Gastrocnemius medialis (tissue), 4 donors: ENCODE results near the gene DNAH3. TPM values are rescaled to one million over a fixed set of nuclear protein-coding genes. Genes with fewer than 3 reads are reported as not detected.
"Not testable (repeated sequence)": the region's sequence is repeated elsewhere in the genome, so short reads cannot be mapped to it uniquely, and the experiment has no call there.

Experiments used
- ATAC-seq, 2 donors: fragments of 150-250 bp; one replicate each; pipeline ENCODE4 v1.9.1; 2016
- DNase-seq, 2 donors: peaks; one replicate each; pipeline ENCODE4 v3.0.0-alpha.2; 2019
- H3K27ac ChIP-seq, 4 donors: fragments of 200-600 bp; sonication (generic); 1 replicate in 1 of 4; 2 replicates in 3 of 4; pipeline ENCODE4 v1.5.1; 2016 to 2018; ENCODE audit warnings: mild to moderate bottlenecking in 2 of 4, moderate library complexity in 1 of 4
- H3K27me3 ChIP-seq, 3 donors: fragments of 200-600 bp; sonication (generic) in 2 of 3; 1 replicate in 1 of 3; 2 replicates in 2 of 3; pipeline versions ENCODE4 v1.5.1 to v1.6.0; 2016 to 2019; ENCODE audit warnings: mild to moderate bottlenecking in 1 of 3, moderate library complexity in 1 of 3
- H3K36me3 ChIP-seq, 2 donors: fragments of 200-600 bp; sonication (generic) in 1 of 2; one replicate each; pipeline ENCODE4 v1.5.1; 2017 to 2018
- H3K4me1 ChIP-seq, 2 donors: fragments of 200-600 bp; sonication (generic) in 1 of 2; one replicate each; pipeline ENCODE4 v1.5.1; 2016 to 2017; ENCODE audit warnings: mild to moderate bottlenecking in 2 of 2
- H3K4me3 ChIP-seq, 4 donors: fragments of 200-600 bp; sonication (generic) in 3 of 4; 1 replicate in 1 of 4; 2 replicates in 3 of 4; pipeline ENCODE4 v1.5.1; 2016 to 2019; ENCODE audit warnings: mild to moderate bottlenecking in 2 of 4
- H3K9me3 ChIP-seq, 3 donors: fragments of 200-600 bp; sonication (generic) in 2 of 3; 1 replicate in 1 of 3; 2 replicates in 2 of 3; pipeline ENCODE4 v1.5.1; 2016 to 2019
- POLR2A ChIP-seq, 2 donors: fragments of 450-650 bp; IDR thresholded peaks; one replicate each; pipeline ENCODE4 v1.6.1; 2017; ENCODE audit warnings: antibody characterized with exemption in 2 of 2, mild to moderate bottlenecking in 2 of 2, moderate library complexity in 2 of 2
- in situ Hi-C, 4 donors: fragments of 200-750 bp; cut with MboI; loops; one replicate each; pipeline versions ENCODE4 v1.15.0 to v1.8.0; 2017; ENCODE audit warnings: low sequenced_read_pairs in 4 of 4
- intact Hi-C: fragments of 100-400 bp; cut with DNase I; formaldehyde crosslinking; loops from one replicate; pipeline ENCODE4 v1.15.1; 2023; ENCODE audit warnings: low total_unique reads
- total RNA-seq, 4 donors: library from RNA; depleted of rRNA; stranded (reverse); fragments of >200 nt; gene quantifications; one replicate each; pipeline versions ENCODE4 v1.1.0 to v1.2.3, GENCODE V29; 2016
- TF ChIP-seq, protein P1 (sequence below), 5 experiments: fragments of 450-650 bp in 3 of 5; fragments of 200-600 bp in 2 of 5; sonication (generic) in 2 of 5; IDR thresholded peaks in 4 of 5; conservative IDR thresholded peaks in 1 of 5; 1 replicate in 4 of 5; 2 replicates in 1 of 5; pipeline ENCODE4 v1.5.1; 2016 to 2019; ENCODE audit warnings: antibody characterized with exemption in 5 of 5, mild to moderate bottlenecking in 3 of 5, moderate library complexity in 3 of 5

DNAH3 gene
- total RNA-seq, 4 donors from 2014 or later = 0.02 to 0.47 (median 0.21) TPM

DNA sequence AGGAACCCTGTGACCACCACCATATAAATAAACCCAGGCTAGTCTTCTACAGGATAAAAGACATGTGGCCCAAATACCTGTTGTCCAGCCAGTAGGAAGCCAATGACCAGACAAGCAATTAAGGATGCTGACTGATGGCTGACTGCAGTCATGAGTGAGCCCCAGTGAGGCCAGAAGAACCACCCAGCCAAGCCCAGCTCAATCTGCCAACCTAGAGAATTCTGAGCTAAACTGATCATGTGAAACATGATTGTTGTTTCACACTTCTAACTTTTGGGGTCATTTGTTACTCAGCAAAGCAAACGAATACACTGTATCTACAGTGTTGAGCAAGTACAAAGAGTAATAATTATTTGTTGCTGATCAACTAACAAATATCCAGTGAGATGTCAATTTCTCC lies 86.4 kb downstream of the DNAH3 start:
- Histone ChIP-seq H3K27ac (no peak overlapping the region), H3K27me3 (no peaks in the 10 kb centered on the region), H3K4me3 (no peak overlapping the region), H3K9me3 (no peaks in the 10 kb centered on the region), H3K4me1 (no peaks in the 10 kb centered on the region), H3K36me3 (no peaks in the 10 kb centered on the region)
- DNase-seq (no peak), ATAC-seq (no peak)
- in situ Hi-C loops = no loop called here
- intact Hi-C loops = no loop called here
- TF ChIP-seq, protein P1, sequence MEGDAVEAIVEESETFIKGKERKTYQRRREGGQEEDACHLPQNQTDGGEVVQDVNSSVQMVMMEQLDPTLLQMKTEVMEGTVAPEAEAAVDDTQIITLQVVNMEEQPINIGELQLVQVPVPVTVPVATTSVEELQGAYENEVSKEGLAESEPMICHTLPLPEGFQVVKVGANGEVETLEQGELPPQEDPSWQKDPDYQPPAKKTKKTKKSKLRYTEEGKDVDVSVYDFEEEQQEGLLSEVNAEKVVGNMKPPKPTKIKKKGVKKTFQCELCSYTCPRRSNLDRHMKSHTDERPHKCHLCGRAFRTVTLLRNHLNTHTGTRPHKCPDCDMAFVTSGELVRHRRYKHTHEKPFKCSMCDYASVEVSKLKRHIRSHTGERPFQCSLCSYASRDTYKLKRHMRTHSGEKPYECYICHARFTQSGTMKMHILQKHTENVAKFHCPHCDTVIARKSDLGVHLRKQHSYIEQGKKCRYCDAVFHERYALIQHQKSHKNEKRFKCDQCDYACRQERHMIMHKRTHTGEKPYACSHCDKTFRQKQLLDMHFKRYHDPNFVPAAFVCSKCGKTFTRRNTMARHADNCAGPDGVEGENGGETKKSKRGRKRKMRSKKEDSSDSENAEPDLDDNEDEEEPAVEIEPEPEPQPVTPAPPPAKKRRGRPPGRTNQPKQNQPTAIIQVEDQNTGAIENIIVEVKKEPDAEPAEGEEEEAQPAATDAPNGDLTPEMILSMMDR (IDR thresholded peaks at IDR 0.05 in 4 of 5, conservative IDR thresholded peaks at IDR 0.05 in 1 of 5) = no peak
- TF ChIP-seq POLR2A (IDR thresholded peaks at IDR 0.05) = no peak

DNA sequence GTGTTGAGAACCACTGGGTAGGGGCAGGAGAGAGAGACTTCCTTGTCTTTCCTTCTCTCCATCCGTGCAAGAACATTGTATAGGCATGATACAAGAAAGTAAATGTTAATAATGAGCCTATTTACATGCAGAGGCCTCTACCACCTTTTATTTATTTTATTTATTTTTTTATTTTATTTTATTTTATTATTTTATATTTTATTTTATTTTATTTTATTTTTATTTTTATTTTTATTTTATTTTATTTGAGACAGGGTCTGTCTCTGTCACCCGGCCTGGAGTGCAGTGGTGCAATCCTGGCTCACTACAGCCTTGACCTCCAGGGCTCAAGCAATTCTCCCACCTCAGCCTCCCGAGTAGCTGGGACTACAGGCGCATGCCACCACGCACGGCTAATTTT lies 87.3 kb downstream of the DNAH3 start:
- H3K4me3 ChIP-seq, H3K27ac ChIP-seq, H3K4me1 ChIP-seq, H3K27me3 ChIP-seq, ATAC-seq, H3K9me3 ChIP-seq, H3K36me3 ChIP-seq, DNase-seq, in situ Hi-C loops, intact Hi-C loops: not testable (repeated sequence)

DNA sequence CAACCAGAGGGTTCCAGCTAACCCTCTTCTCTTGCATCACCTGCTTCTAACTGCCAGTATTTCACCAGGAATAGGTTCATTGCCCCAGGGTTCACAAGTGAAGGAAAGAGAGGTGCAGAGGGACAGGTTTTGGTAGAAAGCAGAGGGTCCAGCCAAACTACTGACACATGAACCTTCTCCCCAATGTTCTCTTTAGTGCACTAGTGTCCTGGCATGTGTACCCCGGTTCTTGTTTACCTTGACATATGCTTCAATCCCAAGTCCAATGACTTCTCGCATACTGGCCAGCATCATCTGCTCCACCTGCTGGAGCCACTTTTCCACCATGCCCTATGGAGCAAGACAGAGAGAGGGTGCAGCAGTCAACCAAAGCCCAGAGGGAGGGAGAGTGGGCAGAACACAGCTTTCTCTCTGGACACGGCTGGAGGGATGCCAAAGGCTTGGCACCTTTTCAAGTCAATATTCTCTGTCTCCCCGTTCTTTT lies 90.6 kb downstream of the DNAH3 start:
- DNase-seq = no peak
- intact Hi-C loops (no loop called here), in situ Hi-C loops (no loop called here)
- Histone ChIP-seq H3K36me3 (no peaks in the 10 kb centered on the region), H3K27ac (no peak overlapping the region), H3K27me3 (no peaks in the 10 kb centered on the region), H3K4me3 (no peak overlapping the region), H3K9me3 (no peaks in the 10 kb centered on the region), H3K4me1 (no peaks in the 10 kb centered on the region)
- no peak for ATAC-seq
- TF ChIP-seq, protein P1 (IDR thresholded peaks at IDR 0.05 in 4 of 5, conservative IDR thresholded peaks at IDR 0.05 in 1 of 5) = no peak
- no peak for TF ChIP-seq POLR2A (IDR thresholded peaks at IDR 0.05)

DNA sequence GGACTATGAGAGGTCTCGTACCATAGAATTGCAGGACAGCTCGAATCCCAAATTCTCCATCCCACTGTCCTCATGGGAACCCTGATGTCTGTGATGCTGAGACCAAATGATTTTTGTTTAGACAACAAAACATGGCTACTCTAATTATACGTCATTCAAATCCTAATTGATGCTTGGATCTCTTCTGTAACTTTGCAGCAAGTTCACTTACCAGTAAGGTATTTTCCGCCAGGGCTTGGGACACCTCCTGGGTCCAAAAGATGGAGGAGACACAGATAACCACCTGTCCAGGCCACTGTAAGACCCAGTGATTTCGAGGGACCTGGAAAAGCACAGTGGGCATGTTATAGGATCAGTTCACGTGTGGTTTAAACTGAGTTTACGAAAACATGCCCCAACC lies 92.8 kb downstream of the DNAH3 start:
- Histone ChIP-seq H3K27ac (no peak overlapping the region), H3K4me3 (no peak overlapping the region), H3K4me1 (no peaks in the 10 kb centered on the region), H3K27me3 (no peaks in the 10 kb centered on the region), H3K36me3 (no peaks in the 10 kb centered on the region), H3K9me3 (no peaks in the 10 kb centered on the region)
- intact Hi-C loops = no loop called here
- DNase-seq (no peak), ATAC-seq (no peak)
- in situ Hi-C loops = no loop called here
- no peak for TF ChIP-seq POLR2A (IDR thresholded peaks at IDR 0.05)
- TF ChIP-seq, protein P1 (IDR thresholded peaks at IDR 0.05 in 4 of 5, conservative IDR thresholded peaks at IDR 0.05 in 1 of 5) = no peak

DNA sequence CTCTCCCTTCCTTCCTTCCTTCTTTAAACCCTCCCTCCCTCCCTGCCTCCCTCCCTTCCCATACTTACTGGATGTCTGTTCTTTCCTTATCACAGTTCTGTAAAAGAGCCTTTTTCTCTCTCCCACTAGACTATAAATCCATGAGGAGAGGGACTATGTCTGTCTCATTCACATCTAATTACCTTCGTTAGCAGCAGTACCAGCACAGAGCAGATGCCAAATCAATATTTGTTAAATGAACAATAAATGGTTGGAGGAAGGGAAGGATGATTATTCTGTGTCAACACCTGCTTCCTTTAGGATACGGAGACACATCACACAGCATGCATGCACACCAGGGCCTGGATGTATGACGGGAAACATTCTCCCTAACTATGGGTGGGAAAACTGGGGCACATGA lies 94.2 kb downstream of the DNAH3 start:
- in situ Hi-C loops (no loop called here), intact Hi-C loops (no loop called here)
- no peak overlapping the region for H3K4me3 ChIP-seq
- no peak for DNase-seq
- no peak for ATAC-seq
- no peak overlapping the region for H3K27ac ChIP-seq
- H3K27me3 ChIP-seq = no peaks in the 10 kb centered on the region
- no peaks in the 10 kb centered on the region for H3K9me3 ChIP-seq
- no peaks in the 10 kb centered on the region for H3K4me1 ChIP-seq
- TF ChIP-seq POLR2A (IDR thresholded peaks at IDR 0.05) = no peak
- TF ChIP-seq, protein P1 (IDR thresholded peaks at IDR 0.05 in 4 of 5, conservative IDR thresholded peaks at IDR 0.05 in 1 of 5) = no peak
- no peaks in the 10 kb centered on the region for H3K36me3 ChIP-seq

DNA sequence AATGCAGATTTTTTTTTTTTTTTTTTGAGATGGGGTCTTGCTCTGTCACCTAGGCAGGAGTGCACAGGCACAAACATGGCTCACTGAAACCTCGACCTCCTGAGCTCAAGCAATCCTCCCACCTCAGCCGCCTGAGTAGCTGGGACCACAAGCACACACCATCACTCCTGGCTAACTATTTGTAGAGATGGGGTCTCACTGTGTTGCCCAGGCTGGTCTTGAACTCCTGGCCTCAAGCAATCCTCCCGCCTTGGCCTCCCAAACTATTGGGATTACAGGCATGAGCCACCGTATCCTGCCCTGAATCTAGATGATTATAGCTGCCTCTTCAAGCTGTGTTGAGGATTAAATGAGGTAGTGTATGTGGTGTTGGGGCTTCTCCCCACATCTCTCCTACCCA lies 94.9 kb downstream of the DNAH3 start:
- intact Hi-C loops = not testable (repeated sequence)

More for the DNA sequence above, 94.9 kb downstream of the DNAH3 start:
- H3K27me3 ChIP-seq, H3K27ac ChIP-seq, H3K9me3 ChIP-seq, H3K36me3 ChIP-seq, H3K4me1 ChIP-seq, H3K4me3 ChIP-seq, in situ Hi-C loops, DNase-seq, ATAC-seq: not testable (repeated sequence)
